Measurements from ENCODE around the gene TAOK2.
"Not testable (repeated sequence)": the region's sequence is repeated elsewhere in the genome, so short reads cannot be mapped to it uniquely, and the experiment has no call there.

TAOK2 gene

DNA sequence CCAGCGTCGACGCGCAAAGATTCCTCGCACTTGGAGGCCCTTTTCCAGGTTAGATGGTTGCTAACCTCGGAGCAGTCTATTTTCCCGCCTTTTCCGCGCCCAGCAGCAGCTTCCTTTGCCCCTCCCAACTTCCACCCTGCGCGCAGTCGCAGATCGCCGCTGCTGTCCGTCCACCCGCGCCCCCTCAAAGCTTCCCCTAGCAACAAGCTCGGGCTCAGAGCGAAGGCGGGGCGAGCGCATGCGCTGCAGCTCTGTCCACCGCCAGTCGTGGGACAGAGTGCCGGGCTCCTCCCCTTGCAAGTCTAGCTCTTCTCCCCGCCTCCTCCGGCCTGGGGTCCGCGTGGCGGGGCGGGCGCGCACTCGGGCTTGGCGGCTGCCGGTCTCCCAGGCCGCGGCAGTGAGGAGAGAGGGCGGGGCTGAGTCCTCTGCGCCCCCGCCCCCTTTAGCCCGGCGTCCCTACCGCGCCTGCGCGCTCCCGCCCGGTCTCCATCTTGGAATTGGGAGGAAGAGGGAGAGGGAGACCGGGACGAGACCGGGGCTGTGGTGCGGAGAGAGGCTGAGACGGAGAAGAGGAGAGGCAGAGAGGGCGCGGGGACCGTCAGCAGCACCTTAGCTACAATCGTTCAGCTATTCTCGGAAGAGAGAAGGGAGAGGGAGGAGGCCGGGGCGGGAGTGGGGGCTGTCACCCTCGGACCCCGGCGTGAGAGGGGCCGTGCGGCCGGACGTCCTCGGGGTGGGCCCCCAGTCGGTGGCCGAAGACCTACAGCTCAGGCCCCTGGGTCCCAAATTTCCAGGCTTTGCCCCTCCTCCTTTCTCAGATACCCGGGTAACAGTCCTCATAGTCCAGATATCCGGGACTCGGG, at the start of gene TAOK2:
Gene TAOK2, plus strand, starts transcription at position 485 of the 863 bp plus-strand sequence. CDS start 3,905 bp downstream, outside the sequence.
- peak; percentile 96 for DNase-seq

GRCh38 chr16:29925105-29925756, 48.4 kb upstream of the TAOK2 start:
- no peak for DNase-seq

- peak; percentile 64 for DNase-seq
Observed at GRCh38 chr16:29925781-29926710, 47.6 kb upstream of the TAOK2 start, which contains the start of gene KCTD13. TSS of gene KCTD13 (minus strand) at chr16:29926226. CDS start at chr16:29926033, 193 bp downstream.

GRCh38 chr16:29926711-29927052, 47.0 kb upstream of the TAOK2 start:
- no peak for DNase-seq

- no peak for DNase-seq
Observed at GRCh38 chr16:29927070-29927905, 46.4 kb upstream of the TAOK2 start.

DNA sequence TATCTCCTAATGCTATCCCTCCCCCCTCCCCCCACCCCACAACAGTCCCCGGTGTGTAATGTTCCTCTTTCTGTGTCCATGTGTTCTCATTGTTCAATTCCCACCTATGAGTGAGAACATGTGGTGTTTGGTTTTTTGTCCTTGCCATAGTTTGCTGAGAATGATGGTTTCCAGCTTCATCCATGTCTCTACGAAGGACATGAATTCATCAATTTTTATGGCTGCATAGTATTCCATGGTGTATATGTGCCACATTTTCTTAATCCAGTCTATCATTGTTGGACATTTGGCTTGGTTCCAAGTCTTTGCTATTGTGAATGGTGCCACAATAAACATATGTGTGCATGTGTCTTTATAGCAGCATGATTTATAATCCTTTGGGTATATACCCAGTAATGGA, 41.9 kb upstream of the TAOK2 start:
- not testable (repeated sequence) for DNase-seq

GRCh38 chr16:29940656-29941055, 33.0 kb upstream of the TAOK2 start:
- no peak for DNase-seq

GRCh38 chr16:29943846-29944799, 29.5 kb upstream of the TAOK2 start:
- DNase-seq, result peak; percentile 98

DNA sequence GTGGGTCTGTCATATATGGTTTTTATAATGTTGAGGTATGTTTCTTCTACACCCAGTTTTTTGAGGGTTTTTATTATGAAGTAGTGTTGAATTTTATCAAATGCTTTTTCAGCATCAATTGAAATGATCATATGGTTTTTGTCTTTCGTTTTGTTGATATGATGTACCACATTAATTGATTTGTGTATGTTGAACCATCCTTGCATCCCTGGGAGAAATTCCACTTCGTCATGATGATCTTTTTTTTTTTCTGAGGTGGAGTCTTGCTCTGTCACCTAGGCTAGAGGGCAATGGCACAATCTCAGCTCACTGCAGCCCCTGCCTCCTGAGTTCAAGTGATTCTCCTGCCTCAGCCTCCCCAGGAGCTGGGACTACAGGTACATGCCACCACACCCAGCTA, 25.8 kb upstream of the TAOK2 start:
- DNase-seq, result no peak

DNA sequence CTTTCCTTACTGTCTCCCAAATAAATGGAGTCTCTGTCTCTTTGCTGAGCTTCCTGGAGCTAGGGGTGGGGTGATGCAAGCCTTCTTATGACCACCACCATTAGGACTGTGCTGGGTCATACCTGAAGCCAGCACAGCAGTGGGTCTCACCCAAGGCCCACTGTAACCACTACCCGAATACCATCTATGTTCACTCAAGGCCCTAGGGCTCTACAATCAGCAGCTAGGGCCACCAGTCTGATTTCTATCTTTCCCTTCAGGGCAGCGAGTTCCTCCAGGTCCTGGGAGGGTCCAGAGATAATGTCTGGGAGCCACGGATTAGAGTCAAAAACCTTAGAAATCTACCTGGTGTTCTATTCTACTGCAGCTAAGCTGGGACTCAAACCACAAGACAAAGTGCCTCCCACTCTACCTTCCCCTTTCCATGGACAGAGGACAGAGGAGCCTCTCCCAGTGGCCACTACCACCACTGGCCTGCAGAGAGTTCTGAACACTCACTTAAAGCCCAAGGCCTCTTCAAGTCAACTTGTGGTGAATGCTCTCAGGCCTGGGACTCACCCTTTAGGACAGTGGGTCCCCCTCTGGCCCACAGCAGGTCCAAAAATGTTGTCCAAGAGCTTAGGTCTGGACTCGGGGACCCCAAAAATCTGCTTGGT, 22.7 kb upstream of the TAOK2 start:
- DNase-seq, result no peak

GRCh38 chr16:29951625-29952365, 21.9 kb upstream of the TAOK2 start:
- DNase-seq, result no peak

- DNase-seq, result no peak
Observed at GRCh38 chr16:29958756-29959155, 14.9 kb upstream of the TAOK2 start.

DNA sequence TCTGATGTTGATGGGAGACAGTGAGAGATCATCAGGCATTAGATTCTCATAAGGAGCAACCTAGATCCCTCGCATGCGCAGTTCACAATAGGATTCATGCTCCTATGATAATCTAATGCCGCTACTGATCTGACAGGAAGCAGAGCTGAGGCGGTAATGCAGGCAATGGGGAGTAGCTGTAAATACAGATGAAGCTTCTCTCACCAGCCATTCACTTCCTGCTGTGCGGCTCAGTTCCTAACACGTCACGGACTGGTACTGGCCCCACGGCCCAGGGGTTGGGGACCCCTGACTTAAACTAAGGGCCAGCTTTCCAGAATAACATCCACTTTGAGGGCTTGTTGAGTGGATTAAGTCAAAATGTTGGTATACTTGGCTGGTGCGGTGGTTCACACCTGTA, 14.4 kb upstream of the TAOK2 start:
- DNase-seq, result no peak

DNA sequence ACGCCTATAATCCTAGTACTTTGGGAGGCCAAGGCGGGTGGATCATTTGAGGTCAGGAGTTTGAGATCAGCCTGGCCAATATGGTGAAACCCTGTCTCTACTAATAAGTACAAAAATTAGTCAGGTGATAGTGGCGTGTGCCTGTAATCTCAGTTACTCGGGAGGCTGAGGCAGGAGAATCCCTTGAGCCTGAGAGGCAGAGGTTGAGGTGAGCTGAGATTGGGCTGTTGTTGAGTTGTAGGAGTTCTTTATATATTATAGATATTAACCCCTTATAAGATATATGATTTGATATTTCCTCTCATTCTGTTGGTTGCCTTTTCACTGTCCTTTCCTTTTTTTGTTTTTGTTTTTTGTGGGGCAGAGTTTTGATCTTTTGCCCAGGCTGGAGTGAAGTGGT, 13.8 kb upstream of the TAOK2 start:
- DNase-seq, result not testable (repeated sequence)

- DNase-seq, result no peak
Observed at GRCh38 chr16:29961127-29961478, 12.6 kb upstream of the TAOK2 start.

GRCh38 chr16:29961479-29962343, 12.0 kb upstream of the TAOK2 start, which contains the start of gene TMEM219:
TSS of gene TMEM219 (plus strand) at chr16:29962079. CDS start at chr16:29963144, 1,065 bp downstream.
- DNase-seq, result peak; percentile 82

DNA sequence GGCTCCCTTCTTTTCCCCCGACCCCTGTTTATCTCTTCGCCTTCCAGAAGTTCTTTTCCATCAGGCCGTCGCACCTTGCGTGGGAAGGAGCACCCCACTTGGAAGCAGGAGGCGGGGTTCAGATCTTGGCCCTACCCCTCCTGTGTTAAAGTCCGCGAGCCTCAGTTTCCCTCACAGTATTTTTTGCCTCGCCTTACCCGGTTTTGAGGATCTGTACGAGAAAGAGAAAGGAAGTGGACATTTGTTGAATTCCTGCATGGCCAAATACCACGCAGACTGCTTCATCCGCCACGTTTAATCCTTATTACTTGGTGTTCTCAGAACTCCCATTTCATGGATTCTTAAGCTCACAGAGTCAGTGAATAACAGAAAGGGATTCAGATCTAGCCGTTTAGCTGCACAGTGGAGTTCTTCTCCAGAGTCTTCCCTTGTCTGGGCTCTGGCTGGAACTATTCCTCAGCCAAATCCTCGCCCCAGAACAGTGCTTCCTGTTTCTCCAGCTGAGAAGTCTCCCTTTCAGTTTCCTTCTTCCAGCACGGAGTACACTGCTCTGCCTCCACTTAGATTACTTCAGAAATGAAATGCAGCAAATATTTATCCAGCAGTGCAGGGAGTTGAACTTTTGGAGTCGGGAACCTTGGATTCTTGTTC, 11.2 kb upstream of the TAOK2 start:
- no peak for DNase-seq
